GM11168 (cell line): ENCODE measurements around the gene SCYGR1.
"Not testable (repeated sequence)": the region's sequence is repeated elsewhere in the genome, so short reads cannot be mapped to it uniquely, and the experiment has no call there.

Experiments
- in situ Hi-C: fragments of 300-500 bp; cut with MboI; formaldehyde crosslinking; loops from one replicate; pipeline ENCODE4 v1.12.0; 2022; ENCODE audit warnings: low sequenced_read_pairs; ENCODE audit not compliant: unreplicated experiment

SCYGR1 gene, protein sequence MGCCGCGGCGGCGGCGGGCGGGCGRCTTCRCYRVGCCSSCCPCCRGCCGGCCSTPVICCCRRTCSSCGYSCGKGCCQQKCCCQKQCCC

DNA sequence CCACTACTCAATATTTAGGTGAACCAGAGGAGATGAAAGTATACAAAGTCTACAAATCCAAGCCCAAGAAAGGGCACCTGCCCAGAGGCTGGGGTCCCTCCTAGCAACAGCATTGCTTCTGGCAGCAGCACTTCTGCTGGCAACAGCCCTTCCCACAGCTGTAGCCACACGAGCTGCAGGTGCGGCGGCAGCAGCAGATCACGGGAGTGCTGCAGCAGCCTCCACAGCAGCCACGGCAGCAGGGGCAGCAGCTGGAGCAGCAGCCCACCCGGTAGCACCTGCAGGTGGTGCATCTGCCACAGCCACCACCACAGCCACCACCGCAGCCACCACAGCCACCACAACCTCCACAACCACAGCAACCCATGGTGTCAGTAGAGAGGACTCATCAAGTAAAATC lies at the start of gene SCYGR1:
Gene SCYGR1, minus strand, starts transcription at position 367 of the 400 bp plus-strand sequence. Its CDS starts 0 bp downstream, at position 367.
- in situ Hi-C loops: not testable (repeated sequence)

DNA sequence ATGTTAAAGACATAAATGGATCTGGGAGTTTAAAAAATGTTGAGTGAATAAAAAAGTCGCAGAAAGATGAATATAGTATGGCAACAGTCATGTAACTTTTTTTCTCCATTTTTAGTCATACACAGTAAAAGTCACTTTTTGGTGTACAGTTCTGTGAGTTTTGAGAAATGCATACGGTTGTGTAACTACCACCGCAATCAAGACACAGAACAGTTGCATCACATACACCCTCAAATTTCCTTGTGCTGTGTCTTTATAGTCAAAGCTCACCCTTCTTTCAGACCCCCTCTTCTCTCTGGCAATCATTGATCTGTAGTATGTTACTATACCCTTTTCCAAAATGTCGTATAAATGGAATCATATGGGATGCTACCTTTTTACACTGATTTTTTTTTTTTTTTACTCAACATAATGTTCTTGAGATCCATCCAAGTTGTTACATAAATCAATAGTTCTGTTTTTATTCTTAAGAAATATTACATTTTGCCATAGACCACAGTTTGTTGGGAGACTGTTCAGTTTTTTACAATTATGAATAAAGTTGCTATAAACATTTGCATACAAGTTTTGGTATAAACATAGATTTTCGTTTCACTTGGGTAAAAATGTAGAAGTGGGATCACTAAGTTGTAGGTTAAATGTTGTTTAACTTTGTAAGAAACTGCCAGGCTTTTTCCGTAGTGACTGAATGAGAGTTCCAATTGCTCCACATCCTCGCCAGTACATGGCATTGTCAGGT lies 48.9 kb upstream of the SCYGR1 start:
- in situ Hi-C loops: no loop called here

DNA sequence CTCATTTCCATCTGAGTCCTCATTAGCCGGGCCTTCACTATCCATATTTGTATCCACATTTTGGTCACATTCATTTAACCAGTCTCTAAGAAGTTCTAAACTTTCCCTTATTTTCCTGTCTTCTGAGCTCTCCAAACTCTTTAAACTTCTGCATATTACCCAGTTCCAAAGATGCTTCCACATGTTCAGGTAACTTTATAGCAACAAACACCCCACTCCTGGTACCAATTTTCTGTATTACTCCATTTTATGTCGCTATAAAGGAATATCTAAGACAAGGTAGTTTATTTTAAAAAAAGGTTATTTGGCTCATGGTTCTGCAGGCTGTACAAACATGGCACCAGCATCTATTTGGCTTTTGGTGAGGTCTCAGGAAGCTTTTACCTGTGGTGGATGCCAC lies 45.4 kb upstream of the SCYGR1 start:
- in situ Hi-C loops: no loop called here

DNA sequence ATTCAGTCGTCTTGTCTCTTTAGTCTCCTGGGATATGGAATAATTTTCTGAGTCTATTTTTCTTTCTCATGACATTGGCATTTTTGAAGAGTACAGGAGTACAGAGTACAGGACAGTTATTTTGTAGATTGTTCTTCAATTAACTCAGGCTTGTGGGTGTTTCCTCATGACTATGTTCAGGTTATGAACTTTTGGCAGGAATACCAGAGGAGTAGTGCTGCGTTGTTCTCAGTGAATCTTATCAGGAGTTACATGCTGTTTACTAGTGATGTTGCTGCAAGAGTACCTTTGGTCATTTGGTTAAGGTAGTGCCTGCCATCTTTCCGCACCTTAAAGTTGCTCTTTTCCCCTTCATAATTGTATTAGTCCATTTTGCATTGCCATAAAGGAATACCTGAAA lies 42.9 kb upstream of the SCYGR1 start:
- in situ Hi-C loops: no loop called here

DNA sequence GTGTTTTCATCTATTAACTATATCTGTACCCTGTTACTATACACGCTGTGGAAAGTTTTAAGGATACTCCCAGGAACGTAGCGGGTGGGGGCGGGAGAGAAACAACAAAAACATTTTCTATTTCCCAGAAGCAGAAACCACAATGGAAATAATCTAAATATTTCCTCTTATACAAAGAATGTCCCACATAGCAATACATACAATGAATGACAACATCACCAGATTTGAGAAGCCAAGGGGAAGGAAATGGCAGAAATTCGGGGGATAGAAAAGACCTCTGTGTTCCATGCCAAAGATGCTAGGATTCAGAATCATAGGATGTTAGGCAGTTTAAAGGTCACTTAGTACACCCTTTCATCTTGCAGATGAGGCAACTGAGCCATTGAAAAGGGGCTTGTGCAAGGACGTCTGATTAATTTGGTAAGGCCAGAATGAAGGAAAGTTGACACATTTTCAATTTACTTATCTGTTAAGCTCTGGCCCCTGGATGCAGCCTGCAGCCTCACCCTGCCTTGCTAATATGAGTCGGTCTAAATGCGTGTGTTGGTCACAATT lies 41.1 kb upstream of the SCYGR1 start:
- in situ Hi-C loops: no loop called here

DNA sequence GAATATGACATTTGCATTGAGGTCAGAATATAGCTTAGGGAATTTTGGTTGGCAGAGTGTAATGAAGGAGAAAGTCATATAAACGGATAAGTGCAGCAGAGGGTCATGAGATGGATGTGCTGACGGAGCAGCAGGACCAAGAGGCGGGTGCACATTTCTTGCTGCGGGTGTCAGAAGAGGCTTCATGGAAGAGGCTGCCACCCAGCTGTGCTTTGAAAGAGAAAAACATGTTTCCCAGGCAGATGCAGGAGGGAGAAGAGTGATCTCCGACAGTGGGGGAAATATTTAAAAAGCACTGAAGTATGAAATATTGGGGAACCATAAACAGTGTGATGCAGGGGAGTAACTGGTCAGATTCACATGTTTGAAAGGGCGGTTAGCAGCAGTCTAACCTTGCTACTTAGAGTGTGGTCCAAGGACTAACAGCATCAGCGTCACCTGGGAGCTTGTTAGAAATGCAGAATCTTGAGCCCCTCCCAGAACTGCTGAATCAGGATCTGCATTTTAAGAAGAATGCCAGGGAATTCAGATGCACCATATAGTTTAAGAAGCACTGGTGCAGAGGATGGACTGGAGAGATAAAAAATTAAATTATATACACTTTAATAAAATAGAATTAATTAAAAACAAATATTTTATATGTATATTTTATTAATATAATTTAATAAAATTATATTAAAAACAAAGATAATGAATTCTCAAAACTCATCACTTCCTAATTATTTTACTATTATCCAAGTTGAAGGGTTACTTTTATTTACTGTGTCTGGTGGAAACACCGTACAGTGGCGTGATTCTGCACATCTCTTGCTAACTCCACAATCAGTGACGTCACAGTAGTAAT lies 36.1 kb upstream of the SCYGR1 start:
- in situ Hi-C loops: loop anchor here (25.0 kb wide), 1 partner anchor 338 kb away; no protein-coding TSS in a partner anchor

DNA sequence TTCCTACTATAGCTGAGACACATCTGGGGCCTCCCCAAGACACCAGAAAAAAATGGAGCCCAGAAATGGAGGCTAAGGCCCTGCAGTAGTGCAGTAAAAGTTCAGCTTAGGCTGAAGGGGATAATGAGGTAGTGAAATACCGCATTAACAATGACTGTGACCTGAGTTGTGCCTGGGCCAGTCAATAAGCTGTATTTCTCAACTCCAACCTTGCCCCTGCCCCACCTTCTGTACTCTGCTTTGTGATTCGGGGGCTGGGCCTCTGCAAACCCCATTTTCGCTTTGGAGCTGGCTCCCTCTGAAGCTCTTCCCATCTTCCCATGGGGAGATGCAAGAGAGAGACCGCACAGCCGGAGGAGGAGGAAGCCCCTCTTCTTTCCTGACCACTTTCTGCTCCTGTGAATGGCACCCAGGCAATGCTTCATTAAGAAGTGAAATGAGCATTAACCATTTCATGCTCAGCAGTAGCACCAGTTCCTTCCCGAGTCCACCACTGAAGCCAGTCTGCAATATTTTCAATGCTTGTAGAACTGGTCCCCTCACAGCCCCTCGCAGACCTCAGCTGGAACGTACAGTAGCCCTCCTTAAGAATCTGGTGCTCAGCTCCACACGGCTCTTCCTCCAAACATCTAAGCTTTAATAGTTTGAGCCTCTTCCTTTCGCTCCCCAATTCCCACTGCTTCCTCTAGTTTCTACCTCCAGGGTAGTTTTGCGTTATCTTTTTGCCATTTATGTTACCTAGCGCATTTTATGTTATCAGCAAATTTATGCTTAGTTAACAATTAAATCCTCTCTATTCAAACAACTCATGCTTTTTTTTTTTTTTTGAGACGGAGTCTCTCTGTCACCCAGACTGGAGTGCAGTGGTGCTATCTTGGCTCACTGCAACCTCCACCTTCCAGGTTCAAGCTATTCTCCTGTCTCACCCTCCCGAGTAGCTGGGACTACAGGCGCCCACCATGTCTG lies 32.6 kb upstream of the SCYGR1 start:
- in situ Hi-C loops: loop anchor here (25.0 kb wide), 1 partner anchor 342 kb away; no protein-coding TSS in a partner anchor

DNA sequence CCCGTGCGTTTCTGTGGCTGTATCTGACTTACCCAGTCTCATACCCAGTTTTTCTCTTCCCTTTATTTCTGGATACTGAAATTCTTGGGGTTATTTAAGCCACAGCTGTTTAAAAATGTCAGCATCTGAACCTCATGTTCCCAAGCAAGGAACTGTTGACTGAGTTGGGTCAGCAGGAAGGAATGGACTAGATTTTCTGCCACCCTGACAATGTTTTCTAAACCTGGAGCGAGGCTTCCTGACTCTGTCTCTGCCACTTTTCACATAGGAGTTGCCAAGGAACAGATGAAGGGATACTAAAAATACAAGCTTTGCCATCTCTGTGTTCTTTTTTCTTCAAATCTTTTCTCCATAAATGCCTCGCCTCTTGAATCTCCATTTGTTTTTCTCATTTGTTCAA lies 29.0 kb upstream of the SCYGR1 start:
- in situ Hi-C loops: loop anchor here (25.0 kb wide), 1 partner anchor 346 kb away; no protein-coding TSS in a partner anchor

DNA sequence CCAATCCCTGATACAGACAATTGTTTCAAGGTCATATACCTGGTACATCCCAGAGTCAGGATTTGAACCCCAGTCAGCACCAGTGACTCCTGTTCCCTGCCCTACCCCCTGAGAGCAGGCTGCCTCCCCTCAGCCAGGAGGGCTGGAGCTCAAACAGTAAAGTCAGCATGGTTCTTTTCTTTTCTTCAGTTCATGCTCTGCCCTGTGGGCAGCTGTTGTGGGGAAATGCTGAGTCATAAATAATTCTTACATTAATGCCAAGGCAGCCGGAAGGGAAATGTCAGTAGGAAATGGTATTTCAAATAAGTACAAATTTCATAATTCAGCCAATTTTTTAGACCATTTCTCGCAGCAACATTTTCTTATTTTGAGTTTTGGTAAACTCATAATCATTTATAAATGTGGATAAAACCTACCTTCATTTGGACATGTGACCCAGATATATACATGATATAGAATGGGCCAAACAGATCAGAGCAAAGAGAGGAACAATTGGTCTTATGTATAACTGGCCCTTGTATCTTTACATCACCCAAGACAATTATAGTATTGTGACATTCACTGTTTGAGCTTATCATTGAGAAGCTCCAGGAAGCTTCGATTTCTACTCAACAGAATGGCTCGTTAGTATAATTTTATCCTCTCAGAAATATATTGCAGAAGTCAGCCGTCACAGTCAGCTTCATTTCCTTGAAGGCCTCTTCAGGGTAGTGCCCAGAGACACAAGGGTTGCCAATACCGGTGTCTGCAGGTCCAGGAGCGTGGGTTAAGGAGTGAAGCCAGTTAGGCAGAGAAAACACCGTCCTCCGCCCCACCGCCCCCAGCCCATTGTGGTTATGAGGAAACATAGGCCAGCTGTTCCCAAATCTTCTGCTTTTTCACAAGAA lies 28.0 kb upstream of the SCYGR1 start:
- in situ Hi-C loops: loop anchor here (25.0 kb wide), 1 partner anchor 347 kb away; no protein-coding TSS in a partner anchor

DNA sequence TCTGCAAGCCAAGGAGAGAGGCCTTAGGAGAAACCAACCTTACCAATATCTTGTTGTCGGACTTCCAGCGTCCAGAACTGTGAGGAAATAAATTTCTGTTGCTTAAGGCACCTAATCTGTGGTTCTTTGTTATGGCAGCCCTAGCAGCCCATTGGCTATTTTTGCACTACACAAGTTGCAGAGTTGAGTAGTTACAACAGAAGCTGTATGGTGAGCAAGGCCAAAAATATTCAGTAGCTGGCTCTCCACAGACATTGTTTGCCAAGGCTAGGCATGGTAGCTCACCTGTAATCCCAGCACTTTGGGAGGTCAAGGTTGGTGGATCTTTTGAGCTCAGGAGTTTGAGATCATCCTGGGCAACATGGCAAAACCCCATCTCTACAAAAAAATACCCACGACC lies 27.1 kb upstream of the SCYGR1 start:
- in situ Hi-C loops: loop anchor here (25.0 kb wide), 1 partner anchor 347 kb away; no protein-coding TSS in a partner anchor

DNA sequence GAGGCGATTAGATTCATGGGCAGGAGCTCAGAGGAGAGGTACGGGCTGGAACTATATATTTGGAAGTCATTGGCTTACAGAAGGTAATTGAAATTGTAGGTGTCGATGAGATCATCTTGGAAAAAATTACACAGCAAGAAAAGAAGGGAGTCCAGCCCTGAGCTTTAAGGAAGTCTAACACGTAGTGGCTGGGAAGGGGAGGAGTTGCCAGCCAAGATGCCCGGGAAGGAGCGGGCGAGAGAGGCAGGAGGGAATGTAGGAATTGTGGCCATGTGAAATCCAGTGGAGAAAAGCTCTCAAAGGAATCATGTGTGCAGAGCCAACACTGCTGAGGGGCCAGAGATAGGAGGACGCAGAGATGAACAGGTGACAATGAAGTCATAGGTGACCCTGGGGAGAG lies 25.6 kb upstream of the SCYGR1 start:
- in situ Hi-C loops: loop anchor here (25.0 kb wide), 1 partner anchor 349 kb away; no protein-coding TSS in a partner anchor

DNA sequence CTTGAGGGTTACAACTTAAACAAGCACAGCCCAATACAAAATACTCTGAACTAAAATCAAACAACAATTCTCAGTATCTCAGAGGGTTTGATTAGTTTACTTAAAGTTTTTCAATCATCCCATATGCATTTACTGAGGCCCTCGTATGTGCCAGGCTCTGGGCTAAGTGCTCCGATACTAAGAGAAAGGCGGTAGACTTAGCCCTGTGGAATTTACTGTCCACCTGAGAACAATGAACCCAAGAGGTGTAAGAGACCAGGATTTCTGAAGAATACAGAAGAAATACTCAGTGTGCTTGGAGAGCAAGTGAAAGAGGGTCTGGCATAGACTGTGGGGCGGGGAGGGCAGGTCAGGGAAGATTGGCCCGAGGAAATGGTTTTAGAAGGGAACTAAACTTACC lies 25.1 kb upstream of the SCYGR1 start:
- in situ Hi-C loops: loop anchor here (25.0 kb wide), 1 partner anchor 349 kb away; no protein-coding TSS in a partner anchor

DNA sequence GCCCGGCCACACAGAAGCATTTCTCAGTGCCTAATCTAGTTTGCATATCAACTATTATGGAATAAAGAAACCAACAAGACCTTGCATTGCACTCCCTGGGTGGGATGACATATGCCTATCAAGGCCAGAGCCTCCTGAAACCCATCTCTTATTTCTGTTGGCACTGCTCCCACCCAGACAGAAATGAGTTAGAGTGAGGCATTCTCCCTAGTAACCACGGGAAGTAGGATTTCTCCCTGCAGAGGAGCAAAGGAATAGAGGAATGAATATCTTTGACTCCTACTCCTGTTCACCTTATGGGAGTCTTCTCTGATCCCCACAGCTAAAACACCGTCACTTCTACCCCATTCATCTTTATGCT lies 24.2 kb upstream of the SCYGR1 start:
- in situ Hi-C loops: loop anchor here (25.0 kb wide), 1 partner anchor 350 kb away; no protein-coding TSS in a partner anchor

DNA sequence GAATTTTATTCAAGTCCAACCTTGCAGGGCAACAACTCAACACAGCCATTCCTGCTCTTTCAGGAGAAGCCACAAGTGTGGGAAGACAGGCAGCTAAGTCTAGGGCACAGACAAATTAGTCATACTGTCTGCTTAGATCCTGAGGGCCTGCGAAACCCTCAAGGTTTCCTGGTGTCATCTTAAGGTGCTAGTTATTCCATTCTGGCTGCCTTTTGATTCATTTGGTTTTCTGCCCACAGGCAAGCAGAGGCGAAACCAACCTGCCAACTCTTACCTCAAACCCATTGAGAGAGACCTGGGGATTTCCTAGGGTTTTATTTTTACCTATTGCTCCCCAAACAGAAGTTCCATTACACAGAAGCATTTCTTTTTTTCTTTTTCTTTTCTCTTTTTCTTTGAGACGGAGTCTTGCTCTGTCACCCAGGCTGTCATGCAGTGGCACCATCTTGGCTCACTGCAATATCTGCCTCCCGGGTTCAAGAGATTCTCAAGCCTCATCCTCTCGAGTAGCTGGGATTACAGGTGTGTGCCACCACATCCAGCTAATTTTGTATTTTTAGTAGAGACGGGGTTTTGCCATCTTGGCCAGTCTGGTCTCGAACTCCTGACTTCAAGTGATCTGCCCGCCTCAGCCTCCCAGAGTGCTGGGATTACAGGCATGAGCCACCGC lies 23.7 kb upstream of the SCYGR1 start:
- in situ Hi-C loops: loop anchor here (25.0 kb wide), 1 partner anchor 351 kb away; no protein-coding TSS in a partner anchor

DNA sequence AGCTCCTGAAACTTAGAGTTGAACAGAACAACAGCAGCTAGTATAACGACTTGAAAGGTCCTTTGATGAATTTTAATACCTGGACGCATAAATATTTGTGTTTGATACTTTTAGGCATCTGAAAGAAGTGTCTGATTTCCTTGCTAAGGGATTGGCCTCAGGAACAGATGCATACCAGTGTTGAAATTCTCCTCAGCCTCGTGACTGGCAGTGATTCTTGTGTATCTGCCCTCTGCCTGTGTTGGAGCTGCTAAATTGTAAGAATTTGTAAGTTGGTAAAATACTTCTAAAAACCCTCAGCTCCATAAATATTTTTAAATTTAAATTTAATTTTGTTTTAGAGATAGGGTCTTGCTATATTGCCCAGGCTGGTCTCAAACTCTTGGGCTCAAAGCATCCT lies 22.4 kb upstream of the SCYGR1 start:
- in situ Hi-C loops: loop anchor here (25.0 kb wide), 1 partner anchor 352 kb away; no protein-coding TSS in a partner anchor

DNA sequence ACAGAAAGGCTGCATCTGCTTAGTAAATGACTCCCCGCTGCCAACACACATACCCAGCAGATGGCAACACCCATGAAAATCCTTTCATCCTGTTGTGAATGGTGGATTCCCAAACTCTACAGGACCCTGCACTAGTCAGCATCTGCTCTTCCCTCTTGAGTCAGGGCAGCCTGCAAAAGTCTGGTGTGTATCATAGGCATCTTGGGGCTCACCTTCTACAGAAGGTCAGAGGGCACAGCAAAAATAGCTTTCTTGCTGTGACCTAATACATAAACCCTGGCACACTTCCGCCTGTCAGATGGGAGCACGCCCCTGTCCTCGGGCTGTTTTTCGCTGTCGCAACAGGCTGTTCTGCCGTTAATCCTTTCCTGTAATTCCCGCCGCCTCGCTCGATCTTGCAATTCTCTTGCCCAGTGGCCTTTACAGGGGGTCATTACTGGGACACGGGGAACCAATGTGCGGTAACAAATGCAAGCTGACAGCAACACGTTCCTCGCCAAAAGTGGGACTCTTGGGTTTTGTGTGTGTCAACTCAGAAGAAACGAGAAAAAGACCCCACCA lies 19.9 kb upstream of the SCYGR1 start:
- in situ Hi-C loops: loop anchor here (25.0 kb wide), 1 partner anchor 355 kb away; no protein-coding TSS in a partner anchor
